Activated CD8-positive, alpha-beta memory T cell treated with anti-CD3 and anti-CD28 coated beads, Interleukin-2, amount 50 U/mL, for 1 hour (primary cell): ENCODE measurements around the gene LRPAP1.
"Not testable (repeated sequence)": the region's sequence is repeated elsewhere in the genome, so short reads cannot be mapped to it uniquely, and the experiment has no call there.

Source experiments
- DNase-seq: peaks from one replicate; pipeline ENCODE4 v3.0.0-alpha.2; 2020; ENCODE audit errors: extremely low read depth

LRPAP1 gene

DNA sequence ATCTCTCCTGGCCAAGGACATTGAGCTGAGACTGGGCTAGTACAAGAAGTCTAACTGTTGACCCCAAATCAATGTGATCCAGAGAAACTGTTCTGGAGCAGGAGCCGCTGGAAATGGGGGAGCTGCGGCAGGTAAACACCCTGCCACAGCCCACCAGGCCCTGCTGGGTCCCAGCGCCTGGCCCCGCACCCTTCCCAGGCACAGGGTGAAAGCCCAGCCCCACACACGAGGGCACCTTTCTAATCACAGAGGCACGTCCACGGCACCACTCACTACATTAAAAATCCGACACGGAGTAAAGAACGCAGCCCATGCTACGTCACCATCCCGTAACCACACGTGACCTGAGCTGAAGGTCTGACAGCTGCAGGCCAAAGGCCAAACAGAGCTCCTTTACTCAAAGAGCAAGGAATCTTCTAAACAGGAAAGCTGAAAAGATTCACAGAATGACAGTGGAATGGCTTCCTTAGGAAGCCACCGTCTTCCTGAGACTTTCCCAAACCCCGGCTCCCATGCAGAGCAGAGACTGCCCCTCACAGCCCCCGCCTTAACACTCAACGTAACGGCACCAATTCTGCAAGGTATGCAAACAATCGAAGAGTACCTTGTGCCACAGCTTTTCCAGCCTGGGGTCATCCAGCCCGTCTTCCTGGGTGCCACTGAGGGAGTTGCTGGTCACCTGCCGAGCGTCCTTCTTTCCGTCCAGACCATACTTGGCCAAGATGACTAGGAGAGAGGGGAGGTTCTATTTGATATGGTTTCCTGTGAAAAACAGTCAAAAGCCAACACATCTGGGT lies 12.6 kb downstream of the LRPAP1 start:
- DNase-seq, result no peak

DNA sequence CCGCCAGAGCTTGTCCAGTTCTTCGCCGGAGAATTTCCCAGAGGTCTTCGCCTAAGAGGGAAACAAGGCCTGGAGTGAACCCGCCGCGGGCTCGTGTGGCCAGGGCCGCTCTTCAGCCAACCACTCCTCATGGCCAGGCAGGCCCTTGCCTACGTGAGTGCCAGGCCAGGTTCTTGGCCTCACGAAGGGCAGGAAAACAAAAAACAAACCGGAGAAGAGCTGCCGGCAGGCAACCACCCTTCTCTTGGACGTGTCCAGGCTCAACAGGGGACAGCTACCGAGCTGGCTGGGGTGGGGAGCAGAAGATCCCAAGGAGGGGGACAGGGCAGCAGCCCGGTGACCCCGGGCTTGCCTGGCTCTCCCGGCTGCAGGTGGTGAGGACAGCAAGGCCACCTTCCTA lies 13.3 kb downstream of the LRPAP1 start:
- DNase-seq, result no peak

DNA sequence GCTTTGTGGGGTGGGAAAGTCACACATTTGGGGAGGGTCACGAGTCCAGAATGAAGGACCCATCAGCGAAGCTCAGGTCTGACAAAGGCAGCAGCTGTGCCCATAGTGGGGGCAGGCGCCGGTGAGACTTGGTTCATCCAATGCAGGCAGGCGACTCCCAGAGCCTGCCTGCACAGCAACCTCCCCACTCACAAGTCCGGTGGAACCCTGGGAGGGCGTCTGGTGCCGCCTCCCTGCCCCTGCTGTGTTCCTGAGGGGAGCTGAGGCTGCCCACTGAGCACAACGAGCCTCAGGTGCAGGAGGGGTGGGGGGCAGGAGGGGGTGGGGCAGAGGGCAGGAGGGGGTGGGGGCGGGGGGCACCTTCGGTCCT lies 13.7 kb downstream of the LRPAP1 start:
- no peak for DNase-seq

DNA sequence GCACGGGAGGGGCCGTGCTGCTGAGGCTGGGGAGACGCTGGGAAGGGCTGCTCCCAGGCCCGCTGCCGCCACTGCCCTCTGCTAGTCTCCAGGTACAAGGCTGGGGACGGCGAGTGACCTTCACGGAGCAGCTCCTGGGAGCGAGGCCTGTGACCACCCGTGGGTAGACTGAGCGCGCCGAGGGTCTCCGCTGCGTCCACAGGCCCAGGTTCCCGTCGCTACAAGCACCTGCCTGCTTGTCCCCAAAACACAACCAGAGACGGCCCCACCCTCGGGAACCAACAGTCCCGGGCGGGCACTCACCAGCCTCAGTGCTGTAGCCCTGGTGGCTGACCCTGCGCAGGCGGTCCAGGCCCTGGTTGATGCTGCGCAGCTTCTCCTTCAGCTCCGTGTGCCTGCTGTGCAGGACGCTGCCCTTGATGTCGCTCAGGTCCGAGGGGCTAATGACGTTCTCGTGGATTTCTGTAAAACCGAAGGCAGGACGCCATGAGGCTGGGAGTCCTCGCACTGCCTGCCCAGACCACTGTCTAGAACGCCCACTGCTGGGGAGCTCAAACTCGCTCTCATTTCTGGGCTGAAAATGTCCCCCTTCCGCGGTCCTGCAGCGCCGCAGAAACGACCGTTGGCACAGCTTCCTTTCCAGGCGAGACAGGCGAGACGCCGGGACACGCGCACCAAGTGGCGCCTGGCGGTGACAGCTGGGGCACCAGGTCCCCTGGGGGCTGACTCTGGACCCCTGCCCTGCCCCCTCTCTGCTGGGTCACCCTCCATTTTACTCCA lies 14.3 kb downstream of the LRPAP1 start:
- no peak for DNase-seq

DNA sequence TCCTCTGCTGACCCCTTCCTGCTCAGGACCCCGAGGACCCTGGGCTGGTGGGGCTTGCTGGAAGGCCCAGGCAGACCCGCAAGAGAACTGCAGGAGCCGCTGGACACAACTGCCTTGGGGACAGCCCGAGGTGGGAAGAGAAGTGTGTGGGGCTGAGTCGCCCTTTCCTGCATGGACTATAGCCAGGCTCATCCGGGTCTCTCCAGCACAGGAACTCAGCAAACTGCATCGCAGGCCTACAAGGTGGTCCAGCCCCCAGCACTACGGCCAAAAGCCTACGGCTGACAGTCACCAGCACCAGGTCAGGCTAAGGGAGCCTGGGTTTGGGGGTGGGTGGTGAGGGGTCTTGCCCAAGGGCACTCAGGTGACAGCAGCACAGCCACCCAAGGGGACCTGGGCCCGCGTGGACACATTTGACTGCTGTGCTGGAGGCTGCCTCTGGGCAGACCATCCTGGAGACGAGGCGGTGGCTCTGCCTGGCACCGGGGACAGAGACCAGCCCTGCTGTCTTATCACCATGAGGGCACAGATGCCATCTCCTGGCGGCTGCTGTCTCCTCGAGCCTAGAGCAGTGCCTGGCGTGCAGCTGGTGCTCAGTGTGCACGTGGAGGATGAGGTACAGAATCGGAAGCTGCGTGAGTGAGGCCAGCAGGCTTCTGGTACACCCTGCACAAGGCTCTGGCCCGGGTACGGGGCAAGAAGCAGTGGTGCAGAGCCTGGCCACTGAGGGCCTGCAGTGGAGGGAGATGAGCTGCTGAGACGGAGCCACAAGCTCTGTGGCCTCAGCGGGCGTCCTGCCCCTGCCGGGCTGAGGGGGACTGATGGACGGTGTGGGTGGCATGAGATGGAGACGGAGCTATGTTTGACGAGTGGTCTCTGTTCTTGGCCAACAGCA lies 15.1 kb downstream of the LRPAP1 start:
- DNase-seq, result no peak

- no peak for DNase-seq
Observed at GRCh38 chr4:3516061-3516835, 16.0 kb downstream of the LRPAP1 start.

- no peak for DNase-seq
Observed at GRCh38 chr4:3515646-3516045, 16.6 kb downstream of the LRPAP1 start.

GRCh38 chr4:3514806-3515501 lies 17.3 kb downstream of the LRPAP1 start:
- DNase-seq, result no peak

- no peak for DNase-seq
Observed at GRCh38 chr4:3514221-3514780, 17.9 kb downstream of the LRPAP1 start.

DNA sequence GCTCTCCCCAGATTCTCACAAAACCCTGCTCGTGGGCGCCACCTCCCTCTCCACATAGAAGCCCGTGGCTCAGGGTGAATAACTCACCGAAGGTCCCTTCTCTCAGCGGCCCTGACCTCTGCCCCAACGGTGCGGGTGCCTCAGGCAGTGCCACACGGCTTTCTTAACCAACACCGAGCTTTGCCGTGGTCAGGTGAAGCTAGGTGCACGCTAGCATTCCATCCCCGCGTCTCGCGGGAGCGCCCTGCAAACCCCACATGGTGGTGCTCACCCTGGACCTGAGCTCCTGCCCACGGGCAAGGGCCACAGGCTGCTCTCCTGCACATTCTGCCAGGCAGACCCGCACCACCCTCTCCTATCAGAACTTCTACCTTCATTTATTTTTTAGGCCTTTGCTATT lies 18.4 kb downstream of the LRPAP1 start:
- DNase-seq, result no peak

- no peak for DNase-seq
Observed at GRCh38 chr4:3512719-3513118, 19.5 kb downstream of the LRPAP1 start.

- no peak for DNase-seq
Observed at GRCh38 chr4:3512279-3512678, 19.9 kb downstream of the LRPAP1 start.

DNA sequence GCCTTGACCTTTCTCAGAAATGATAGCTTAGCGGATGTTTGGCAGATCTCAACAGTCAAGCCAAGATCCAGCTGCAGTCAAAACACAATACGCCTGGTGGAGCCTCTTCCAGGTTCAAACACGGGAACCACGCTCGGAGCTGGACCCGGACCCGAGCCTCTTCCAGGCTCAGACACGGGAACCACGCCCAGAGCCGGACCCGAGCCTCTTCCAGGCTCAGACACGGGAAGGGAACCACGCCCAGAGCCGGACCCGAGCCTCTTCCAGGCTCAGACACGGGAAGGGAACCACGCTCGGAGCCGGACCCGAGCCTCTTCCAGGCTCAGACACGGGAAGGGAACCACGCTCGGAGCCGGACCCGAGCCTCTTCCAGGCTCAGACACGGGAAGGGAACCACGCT lies 20.6 kb downstream of the LRPAP1 start:
- DNase-seq, result not testable (repeated sequence)

- no peak for DNase-seq
Observed at GRCh38 chr4:3511187-3511586, 21.0 kb downstream of the LRPAP1 start.

DNA sequence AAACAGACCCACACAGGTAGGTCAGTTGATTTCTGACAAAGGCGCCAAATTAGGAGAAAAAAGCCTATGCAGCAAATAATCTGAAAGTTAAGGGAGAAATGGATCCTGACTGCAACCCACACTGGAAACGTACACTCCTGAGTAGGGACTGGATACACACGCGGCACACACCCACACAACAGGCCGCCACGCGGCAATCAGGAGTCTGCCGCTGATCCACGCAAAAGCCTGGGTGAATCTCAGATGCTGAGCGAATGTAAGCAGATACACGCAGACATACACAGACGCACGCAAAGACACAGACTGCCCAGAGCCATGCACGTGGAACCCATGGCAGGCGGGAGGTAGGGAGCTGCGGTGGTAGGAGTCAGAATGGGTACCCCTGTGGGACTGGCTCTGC lies 21.7 kb downstream of the LRPAP1 start:
- no peak for DNase-seq

DNA sequence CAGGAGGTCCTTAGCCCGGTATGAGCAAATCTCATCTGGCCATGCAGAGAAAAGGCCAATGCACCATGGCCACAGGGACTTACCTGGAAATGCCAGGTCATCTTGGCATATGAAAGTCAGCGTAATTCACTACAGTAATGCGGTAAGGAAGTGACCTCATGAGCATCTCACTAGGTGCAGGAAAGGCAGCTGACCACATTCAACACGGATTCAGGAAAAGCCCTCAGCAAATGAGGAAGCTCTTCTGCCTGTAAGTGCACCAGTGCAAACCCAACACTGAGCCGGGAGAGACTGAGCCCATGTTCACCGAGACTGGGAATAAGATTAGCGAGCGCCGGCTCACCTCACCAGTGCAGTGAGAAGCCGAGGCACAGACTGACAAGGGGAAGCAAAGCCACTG lies 23.7 kb downstream of the LRPAP1 start:
- DNase-seq, result no peak

GRCh38 chr4:3505231-3505630 lies 27.0 kb downstream of the LRPAP1 start:
- no peak for DNase-seq

- no peak for DNase-seq
Observed at GRCh38 chr4:3502941-3503936, 29.0 kb downstream of the LRPAP1 start.

GRCh38 chr4:3501825-3502425 lies 30.3 kb downstream of the LRPAP1 start:
- no peak for DNase-seq
